ENCODE data around the gene MOGAT1. TPM values are rescaled to one million over a fixed set of nuclear protein-coding genes. Genes with fewer than 3 reads are reported as not detected.

Gene MOGAT1
- total RNA-seq, 2 experiments from 2014 or later = not detected

GRCh38 chr2:222655787-222656525 is 15.5 kb upstream of the MOGAT1 start, which contains the start of gene FARSB:
FARSB (minus strand) TSS chr2:222656092; CDS start chr2:222656073, 19 bp downstream.
- Mint-ChIP-seq H3K9me3 (no peaks in the 10 kb centered on the region), H3K27ac (peak within 1 kb of the TSS; percentile 97), H3K36me3 (peaks cover 24% of the 10 kb centered on the region), H3K4me1 (peaks cover 32% of the 10 kb centered on the region), H3K4me3 (peak within 1 kb of the TSS; percentile 95), H3K27me3 (no peaks in the 10 kb centered on the region)
- peak; percentile 92 for DNase-seq

- Mint-ChIP-seq H3K27ac (peak overlapping the region; percentile 97), H3K9me3 (no peaks in the 10 kb centered on the region), H3K4me1 (peaks cover 25% of the 10 kb centered on the region), H3K27me3 (no peaks in the 10 kb centered on the region), H3K36me3 (peaks cover 23% of the 10 kb centered on the region), H3K4me3 (peak overlapping the region; percentile 95)
- no peak for DNase-seq
These were observed 14.7 kb upstream of the MOGAT1 start for GRCh38 chr2:222656526-222657446.

GRCh38 chr2:222663479-222663878 is 8.0 kb upstream of the MOGAT1 start:
- H3K4me1 Mint-ChIP-seq = no peaks in the 10 kb centered on the region
- DNase-seq = no peak
- H3K27me3 Mint-ChIP-seq = no peaks in the 10 kb centered on the region
- H3K36me3 Mint-ChIP-seq = no peaks in the 10 kb centered on the region
- H3K9me3 Mint-ChIP-seq = no peaks in the 10 kb centered on the region
- no peak overlapping the region for H3K27ac Mint-ChIP-seq
- H3K4me3 Mint-ChIP-seq = no peak overlapping the region

- Mint-ChIP-seq H3K9me3 (no peaks in the 10 kb centered on the region), H3K27ac (no peak overlapping the region), H3K4me3 (no peak overlapping the region), H3K4me1 (peaks cover 5% of the 10 kb centered on the region), H3K27me3 (peaks cover 43% of the 10 kb centered on the region), H3K36me3 (no peaks in the 10 kb centered on the region)
- DNase-seq = no peak
These were observed 2.8 kb upstream of the MOGAT1 start for GRCh38 chr2:222668494-222669154.

- peaks cover 47% of the 10 kb centered on the region for H3K27me3 Mint-ChIP-seq
- no peak for DNase-seq
- no peak overlapping the region for H3K4me3 Mint-ChIP-seq
- H3K9me3 Mint-ChIP-seq = no peaks in the 10 kb centered on the region
- peaks cover 5% of the 10 kb centered on the region for H3K4me1 Mint-ChIP-seq
- no peak overlapping the region for H3K27ac Mint-ChIP-seq
- no peaks in the 10 kb centered on the region for H3K36me3 Mint-ChIP-seq
These were observed 2.1 kb upstream of the MOGAT1 start for GRCh38 chr2:222669353-222669752.

- H3K4me1 Mint-ChIP-seq = peaks cover 5% of the 10 kb centered on the region
- no peak for DNase-seq
- H3K36me3 Mint-ChIP-seq = no peaks in the 10 kb centered on the region
- no peak overlapping the region for H3K4me3 Mint-ChIP-seq
- no peak overlapping the region for H3K27ac Mint-ChIP-seq
- peaks cover 56% of the 10 kb centered on the region for H3K27me3 Mint-ChIP-seq
- no peaks in the 10 kb centered on the region for H3K9me3 Mint-ChIP-seq
These were observed 1.0 kb upstream of the MOGAT1 start for GRCh38 chr2:222670191-222671038.

- Mint-ChIP-seq H3K9me3 (no peaks in the 10 kb centered on the region), H3K27ac (no peak overlapping the region), H3K4me1 (peaks cover 5% of the 10 kb centered on the region), H3K4me3 (peak overlapping the region; percentile 47), H3K36me3 (no peaks in the 10 kb centered on the region), H3K27me3 (peaks cover 66% of the 10 kb centered on the region)
- DNase-seq = no peak
These were observed 577 bp downstream of the MOGAT1 start for GRCh38 chr2:222672068-222672401.

- Mint-ChIP-seq H3K9me3 (no peaks in the 10 kb centered on the region), H3K4me1 (peaks cover 5% of the 10 kb centered on the region), H3K36me3 (no peaks in the 10 kb centered on the region), H3K4me3 (no peak overlapping the region), H3K27me3 (peaks cover 75% of the 10 kb centered on the region), H3K27ac (no peak overlapping the region)
- no peak for DNase-seq
These were observed 1.8 kb downstream of the MOGAT1 start for GRCh38 chr2:222673273-222673672.

- no peak for DNase-seq
- Mint-ChIP-seq H3K27me3 (peaks cover 81% of the 10 kb centered on the region), H3K9me3 (no peaks in the 10 kb centered on the region), H3K4me3 (no peak overlapping the region), H3K4me1 (peaks cover 5% of the 10 kb centered on the region), H3K27ac (no peak overlapping the region), H3K36me3 (no peaks in the 10 kb centered on the region)
These were observed 2.4 kb downstream of the MOGAT1 start for GRCh38 chr2:222673883-222674282.

- Mint-ChIP-seq H3K9me3 (no peaks in the 10 kb centered on the region), H3K27me3 (peaks cover 78% of the 10 kb centered on the region), H3K27ac (no peak overlapping the region), H3K4me1 (no peaks in the 10 kb centered on the region), H3K4me3 (no peak overlapping the region), H3K36me3 (no peaks in the 10 kb centered on the region)
- DNase-seq = no peak
These were observed 6.5 kb downstream of the MOGAT1 start for GRCh38 chr2:222677981-222678380.

- no peak for DNase-seq
- H3K4me3 Mint-ChIP-seq = no peak overlapping the region
- no peaks in the 10 kb centered on the region for H3K4me1 Mint-ChIP-seq
- H3K27me3 Mint-ChIP-seq = peaks cover 37% of the 10 kb centered on the region
- H3K36me3 Mint-ChIP-seq = no peaks in the 10 kb centered on the region
- no peaks in the 10 kb centered on the region for H3K9me3 Mint-ChIP-seq
- H3K27ac Mint-ChIP-seq = no peak overlapping the region
These were observed 12.3 kb downstream of the MOGAT1 start for GRCh38 chr2:222683805-222684204.

GRCh38 chr2:222686086-222686750 is 14.8 kb downstream of the MOGAT1 start:
- Mint-ChIP-seq H3K27me3 (peaks cover 19% of the 10 kb centered on the region), H3K9me3 (no peaks in the 10 kb centered on the region), H3K36me3 (no peaks in the 10 kb centered on the region), H3K4me3 (no peak overlapping the region), H3K27ac (no peak overlapping the region), H3K4me1 (peaks cover 10% of the 10 kb centered on the region)
- DNase-seq = no peak

GRCh38 chr2:222688917-222689316 is 17.5 kb downstream of the MOGAT1 start:
- Mint-ChIP-seq H3K27me3 (no peaks in the 10 kb centered on the region), H3K9me3 (no peaks in the 10 kb centered on the region), H3K4me3 (no peak overlapping the region), H3K36me3 (no peaks in the 10 kb centered on the region), H3K4me1 (peaks cover 10% of the 10 kb centered on the region), H3K27ac (no peak overlapping the region)
- DNase-seq = no peak

- DNase-seq = no peak
- Mint-ChIP-seq H3K27ac (no peak overlapping the region), H3K36me3 (no peaks in the 10 kb centered on the region), H3K4me3 (no peak overlapping the region), H3K4me1 (peaks cover 10% of the 10 kb centered on the region), H3K27me3 (no peaks in the 10 kb centered on the region), H3K9me3 (no peaks in the 10 kb centered on the region)
These were observed 17.9 kb downstream of the MOGAT1 start for GRCh38 chr2:222689322-222689721.
